ENCODE measurements around the gene DMPK.

- TF ChIP-seq EZH2phosphoT487 (IDR thresholded peaks at IDR 0.05; ENCODE audit: insufficient read depth, low read depth): no peak
- TF ChIP-seq EZH2 (IDR thresholded peaks at IDR 0.05; ENCODE audit: insufficient read depth, poor library complexity, severe bottlenecking): no peak
These were observed 14.8 kb downstream of the DMPK start for GRCh38 chr19:45767410-45767880.
